Fibroblast of lung (primary cell): ENCODE data around the gene EPHB2. TPM values are rescaled to one million over a fixed set of nuclear protein-coding genes. Genes with fewer than 3 reads are reported as not detected.

Source experiments
- DNase-seq, 2 donors: peaks; one replicate each; pipeline versions ENCODE4 v3.0.0 to v3.0.0-alpha.2; 2010; ENCODE audit warnings: low read depth in 2 of 2
- H2AFZ ChIP-seq: 2 replicates; pipeline ENCODE4 v1.5.1; 2012; ENCODE audit warnings: low read length, control low read depth, inconsistent platforms
- H3K27ac ChIP-seq: 2 replicates; pipeline ENCODE4 v1.5.1; 2011; ENCODE audit warnings: low read length, control low read depth; ENCODE audit not compliant: insufficient read depth
- H3K27me3 ChIP-seq: 2 replicates; pipeline ENCODE4 v1.5.1; 2011; ENCODE audit warnings: mild to moderate bottlenecking, low read length; ENCODE audit not compliant: control insufficient read depth, insufficient read depth
- H3K36me3 ChIP-seq: 2 replicates; pipeline ENCODE4 v1.5.1; 2011; ENCODE audit warnings: low read length; ENCODE audit not compliant: control insufficient read depth, insufficient read depth
- H3K4me1 ChIP-seq: 2 replicates; pipeline ENCODE4 v1.5.1; 2011; ENCODE audit warnings: low read length; ENCODE audit not compliant: control insufficient read depth, insufficient read depth; ENCODE audit errors: extremely low read depth
- H3K4me2 ChIP-seq: 2 replicates; pipeline ENCODE4 v1.5.1; 2011; ENCODE audit warnings: low read length, control low read depth; ENCODE audit not compliant: insufficient read depth; ENCODE audit errors: extremely low read depth
- H3K4me3 ChIP-seq, 4 experiments: fragments of 200-600 bp in 1 of 4; sonication (generic) in 1 of 4; replicated peaks in 1 of 4; 2 replicates each; pipeline ENCODE4 v1.5.1; 2011 to 2016; ENCODE audit warnings: low read length in 4 of 4, low read depth in 3 of 4, mild to moderate bottlenecking in 3 of 4, control low read depth in 2 of 4, inconsistent platforms in 1 of 4, mixed read lengths in 1 of 4; ENCODE audit not compliant: insufficient read depth in 1 of 4; ENCODE audit errors: control extremely low read depth in 1 of 4
- H3K79me2 ChIP-seq: 2 replicates; pipeline ENCODE4 v1.5.1; 2012; ENCODE audit warnings: mild to moderate bottlenecking, low read length, inconsistent platforms; ENCODE audit not compliant: control insufficient read depth, insufficient read depth
- H3K9ac ChIP-seq: 2 replicates; pipeline ENCODE4 v1.5.1; 2011; ENCODE audit warnings: mild to moderate bottlenecking, low read length, control low read depth; ENCODE audit not compliant: insufficient read depth
- H3K9me3 ChIP-seq: 2 replicates; pipeline ENCODE4 v1.5.1; 2012; ENCODE audit warnings: low read depth, low read length; ENCODE audit not compliant: control insufficient read depth, insufficient read depth
- H4K20me1 ChIP-seq: 2 replicates; pipeline ENCODE4 v1.5.1; 2011; ENCODE audit warnings: low read length; ENCODE audit not compliant: control insufficient read depth, insufficient read depth; ENCODE audit errors: extremely low read depth
- CTCF ChIP-seq, 2 donors: IDR thresholded peaks in 1 of 2; conservative IDR thresholded peaks in 1 of 2; 1 replicate in 1 of 2; 2 replicates in 1 of 2; pipeline ENCODE4 v1.5.1; 2011 to 2012; ENCODE audit warnings: low read length in 2 of 2, control low read depth in 1 of 2, inconsistent platforms in 1 of 2, low read depth in 1 of 2, mild to moderate bottlenecking in 1 of 2
- EZH2 ChIP-seq: IDR thresholded peaks from 2 replicates; pipeline ENCODE4 v1.5.1; 2012; ENCODE audit warnings: low read length, control low read depth, mild to moderate bottlenecking; ENCODE audit errors: missing control alignments
- polyA plus RNA-seq, 2 donors: library from polyadenylated mRNA; depleted of rRNA in 1 of 2; stranded (reverse) in 1 of 2; unstranded in 1 of 2; fragments of >200 nt; gene quantifications; 2 replicates each; pipeline ENCODE4 v1.2.1, GENCODE V29; 2011 to 2012; ENCODE audit warnings: missing spikeins in 1 of 2
- total RNA-seq: library from RNA; depleted of rRNA; stranded (reverse); fragments of >200 nt; gene quantifications from 2 replicates; pipeline ENCODE4 v1.2.1, GENCODE V29; 2014

EPHB2 gene
- total and polyA plus RNA-seq, 2 donors (not counting 1 experiment from before 2014, with no cell fraction given): 4.1 to 11.2 TPM

GRCh38 chr1:22875241-22875640 lies 164.6 kb downstream of the EPHB2 start:
- peaks cover 4% of the 10 kb centered on the region for H3K4me1 ChIP-seq
- no peak overlapping the region for H3K4me3 ChIP-seq
- H3K27ac ChIP-seq: no peak overlapping the region
- TF ChIP-seq EZH2 (no peak), CTCF (conservative IDR thresholded peaks at IDR 0.05 in 1 of 2, IDR thresholded peaks at IDR 0.05 in 1 of 2; ENCODE audit: low read depth in 1 of 2, low read length in 2 of 2) (no peak)
- H3K4me2 ChIP-seq: no peak overlapping the region
- no peaks in the 10 kb centered on the region for H3K79me2 ChIP-seq
- H3K9ac ChIP-seq: no peak overlapping the region
- H3K36me3 ChIP-seq: no peaks in the 10 kb centered on the region
- H3K27me3 ChIP-seq: no peaks in the 10 kb centered on the region
- no peak for DNase-seq
- H4K20me1 ChIP-seq: no peaks in the 10 kb centered on the region
- no peaks in the 10 kb centered on the region for H3K9me3 ChIP-seq
- H2AFZ ChIP-seq: no peak overlapping the region

GRCh38 chr1:22875841-22876240 lies 165.2 kb downstream of the EPHB2 start:
- Histone ChIP-seq H2AFZ (no peak overlapping the region), H3K4me1 (peaks cover under 1% of the 10 kb centered on the region), H3K9ac (no peak overlapping the region), H3K27ac (no peak overlapping the region), H3K27me3 (no peaks in the 10 kb centered on the region), H3K4me2 (no peak overlapping the region), H4K20me1 (no peaks in the 10 kb centered on the region), H3K4me3 (no peak overlapping the region), H3K36me3 (no peaks in the 10 kb centered on the region), H3K79me2 (no peaks in the 10 kb centered on the region), H3K9me3 (no peaks in the 10 kb centered on the region)
- DNase-seq: no peak
- no peak for TF ChIP-seq CTCF (conservative IDR thresholded peaks at IDR 0.05 in 1 of 2, IDR thresholded peaks at IDR 0.05 in 1 of 2; ENCODE audit: low read depth in 1 of 2, low read length in 2 of 2)
- TF ChIP-seq EZH2: no peak

GRCh38 chr1:22876359-22877111 lies 165.9 kb downstream of the EPHB2 start:
- no peaks in the 10 kb centered on the region for H3K79me2 ChIP-seq
- H3K4me1 ChIP-seq: no peaks in the 10 kb centered on the region
- H3K27me3 ChIP-seq: no peaks in the 10 kb centered on the region
- H3K9me3 ChIP-seq: no peaks in the 10 kb centered on the region
- no peak overlapping the region for H3K4me3 ChIP-seq
- H3K9ac ChIP-seq: no peak overlapping the region
- no peak overlapping the region for H3K27ac ChIP-seq
- H2AFZ ChIP-seq: no peak overlapping the region
- TF ChIP-seq EZH2 (no peak), CTCF (conservative IDR thresholded peaks at IDR 0.05 in 1 of 2, IDR thresholded peaks at IDR 0.05 in 1 of 2; ENCODE audit: low read depth in 1 of 2, low read length in 2 of 2) (no peak)
- H4K20me1 ChIP-seq: no peaks in the 10 kb centered on the region
- DNase-seq: peak; percentile 44 to 84
- no peaks in the 10 kb centered on the region for H3K36me3 ChIP-seq
- no peak overlapping the region for H3K4me2 ChIP-seq
